K562 (cell line): ENCODE results near the gene AKAP6. TPM values are rescaled to one million over a fixed set of nuclear protein-coding genes. Genes with fewer than 3 reads are reported as not detected.

Experiments used
- ATAC-seq: fragments of 200-7000 bp; cut with Tn5 transposase; 3 replicates; pipeline ENCODE4 v1.9.1; 2020; ENCODE audit warnings: moderate library complexity
- BruUV-seq: library from RNA; stranded (reverse); fragments of 400-500 nt; replicated peaks from 2 replicates; lab custom pipeline; 2021; lab: Mats Ljungman, UMichigan
- CTCF ChIA-PET: fragments of 300-600 bp; formaldehyde crosslinking; extraction: SDS; loops from one replicate; lab custom pipeline; 2021; ENCODE audit warnings: low intra/inter-chr PET ratio; lab: Yijun Ruan, JAX
- POLR2A ChIA-PET: fragments of 300-600, 350-650 bp; sonication (Branson Sonifier 250); formaldehyde crosslinking; extraction: SDS; loops from one replicate; lab custom pipeline; 2021; ENCODE audit warnings: antibody characterized with exemption, inconsistent platforms; lab: Yijun Ruan, JAX
- DNase-seq, 4 experiments: peaks; one replicate each; pipeline versions ENCODE4 v3.0.0 to v3.0.0-alpha.2; 2011 to 2018; ENCODE audit warnings: low spot score in 3 of 4, mixed read lengths in 3 of 4; ENCODE audit errors: extremely low read depth in 1 of 4
- FAIRE-seq: peaks from 2 replicates; lab custom pipeline; 2011; peaks lifted over from hg19 to GRCh38; lab: Jason Lieb, UNC
- H2AFZ ChIP-seq: 2 replicates; pipeline ENCODE4 v1.6.0; 2011; ENCODE audit warnings: low read depth, low read length, control low read depth, inconsistent platforms
- H3K27ac ChIP-seq: fragments of 200-600 bp; 3 replicates; pipeline ENCODE4 v1.8.0; 2011; ENCODE audit warnings: low read depth, mild to moderate bottlenecking, control low read depth, inconsistent platforms, low read length, moderate library complexity, mixed read lengths; ENCODE audit errors: extremely low read depth
- H3K27me3 ChIP-seq, 2 experiments: fragments of 300-600 bp in 1 of 2; 2 replicates in 1 of 2; 3 replicates in 1 of 2; pipeline versions ENCODE4 v1.6.0 to v1.8.0; 2011; ENCODE audit warnings: inconsistent platforms in 2 of 2, low read length in 2 of 2, mild to moderate bottlenecking in 1 of 2, mixed read lengths in 1 of 2, moderate library complexity in 1 of 2; ENCODE audit not compliant: control insufficient read depth in 2 of 2, insufficient read depth in 2 of 2
- H3K36me3 ChIP-seq: fragments of 300-600 bp; 3 replicates; pipeline ENCODE4 v1.8.0; 2011; ENCODE audit warnings: mild to moderate bottlenecking, low read length, inconsistent platforms; ENCODE audit not compliant: control insufficient read depth, insufficient read depth
- H3K4me1 ChIP-seq, 2 experiments: fragments of 200-600 bp in 1 of 2; replicated peaks in 1 of 2; 2 replicates in 1 of 2; 3 replicates in 1 of 2; pipeline versions ENCODE4 v1.5.1 to v1.8.0; 2011; ENCODE audit warnings: inconsistent platforms in 2 of 2, low read length in 2 of 2, mild to moderate bottlenecking in 1 of 2, mixed read lengths in 1 of 2, moderate library complexity in 1 of 2; ENCODE audit not compliant: control insufficient read depth in 2 of 2, insufficient read depth in 2 of 2
- H3K4me2 ChIP-seq: 2 replicates; pipeline ENCODE4 v1.6.1; 2011; ENCODE audit warnings: low read length, control low read depth, inconsistent platforms, mixed read lengths; ENCODE audit not compliant: insufficient read depth
- H3K4me3 ChIP-seq: fragments of 200-600 bp; sonication (generic), shearing (Covaris generic); 2 replicates; pipeline ENCODE4 v1.5.1; 2016; ENCODE audit warnings: control low read depth, inconsistent platforms
- H3K79me2 ChIP-seq: fragments of 200-600 bp; 3 replicates; pipeline ENCODE4 v1.8.0; 2011; ENCODE audit warnings: low read length, inconsistent platforms; ENCODE audit not compliant: control insufficient read depth, insufficient read depth
- H3K9ac ChIP-seq, 2 experiments: 2 replicates each; pipeline versions ENCODE4 v1.6.0 to v1.6.1; 2011; ENCODE audit warnings: low read depth in 2 of 2, low read length in 2 of 2, control low read depth in 1 of 2, inconsistent platforms in 1 of 2, mild to moderate bottlenecking in 1 of 2, mixed read lengths in 1 of 2; ENCODE audit not compliant: insufficient read depth in 1 of 2
- H3K9me1 ChIP-seq: one replicate; pipeline ENCODE4 v1.6.0; 2011; ENCODE audit warnings: inconsistent platforms, mild to moderate bottlenecking, low read length, moderate library complexity; ENCODE audit not compliant: control insufficient read depth, insufficient read depth
- H3K9me3 ChIP-seq: replicated peaks from 2 replicates; pipeline ENCODE4 v1.5.1; 2011; ENCODE audit warnings: low read depth, low read length, inconsistent platforms; ENCODE audit not compliant: control insufficient read depth, insufficient read depth
- H4K20me1 ChIP-seq: replicated peaks from 2 replicates; pipeline ENCODE4 v1.6.1; 2011; ENCODE audit warnings: low read length, inconsistent platforms, mixed read lengths; ENCODE audit not compliant: control insufficient read depth, insufficient read depth
- BCLAF1 ChIP-seq, 2 experiments: fragments of 450-650 bp in 1 of 2; IDR thresholded peaks; 2 replicates each; pipeline ENCODE4 v1.6.1; 2011 to 2017; ENCODE audit warnings: low read depth in 2 of 2, antibody characterized with exemption in 1 of 2, borderline replicate concordance in 1 of 2, low read length in 1 of 2, mild to moderate bottlenecking in 1 of 2, mixed read lengths in 1 of 2; ENCODE audit not compliant: control insufficient read depth in 1 of 2
- BCOR ChIP-seq: fragments of 450-650 bp; IDR thresholded peaks from 2 replicates; pipeline ENCODE4 v1.6.1; 2016
- DMBX1 ChIP-seq: fragments of 250-450 bp; sonication (Bioruptor Pico); IDR thresholded peaks from 2 replicates; pipeline ENCODE4 v1.8.0; 2022; ENCODE audit warnings: inconsistent platforms, mild to moderate bottlenecking, moderate library complexity, borderline replicate concordance
- ELK1 ChIP-seq: sonication (generic); formaldehyde crosslinking; IDR thresholded peaks from 2 replicates; pipeline ENCODE4 v1.8.1; 2022; ENCODE audit warnings: missing genetic modification reagents
- EZH2 ChIP-seq: IDR thresholded peaks from 2 replicates; pipeline ENCODE4 v1.6.1; 2012; ENCODE audit warnings: low read depth, mild to moderate bottlenecking, inconsistent platforms, low read length, borderline replicate concordance
- GATA2 ChIP-seq: sonication (generic); formaldehyde crosslinking; IDR thresholded peaks from 2 replicates; pipeline ENCODE4 v1.4.0; 2020; ENCODE audit warnings: mild to moderate bottlenecking, missing genetic modification reagents
- HLTF ChIP-seq: fragments of 450-650 bp; IDR thresholded peaks from 2 replicates; pipeline ENCODE4 v1.6.1; 2016
- HOXB6 ChIP-seq: fragments of 250-450 bp; sonication (Bioruptor Pico); IDR thresholded peaks from 2 replicates; pipeline ENCODE4 v1.5.1; 2022; ENCODE audit warnings: mild to moderate bottlenecking, borderline replicate concordance
- STAT5B ChIP-seq: fragments of 250-450 bp; sonication (Bioruptor Pico); IDR thresholded peaks from 2 replicates; pipeline ENCODE4 v1.8.0; 2021; ENCODE audit warnings: mild to moderate bottlenecking, inconsistent platforms
- ZBTB43 ChIP-seq: sonication (generic); formaldehyde crosslinking; IDR thresholded peaks from 2 replicates; pipeline ENCODE4 v1.8.0; 2023; ENCODE audit warnings: mild to moderate bottlenecking, missing genetic modification reagents
- ZSCAN32 ChIP-seq: fragments of 450-650 bp; formaldehyde crosslinking; IDR thresholded peaks from 2 replicates; pipeline ENCODE4 v1.4.0; 2020; ENCODE audit warnings: mild to moderate bottlenecking, moderate library complexity
- WGBS: fragments of 100-300 bp; shearing (Covaris generic); methylation state at CpG from one replicate; pipeline ENCODE4 v1.1.6; 2016; ENCODE audit warnings: low coverage, mixed read lengths; ENCODE audit not compliant: insufficient coverage; ENCODE audit errors: missing lambda C conversion rate; 5-methylcytosine and 5-hydroxymethylcytosine counted together
- in situ Hi-C: fragments of 300-500 bp; cut with MboI; formaldehyde crosslinking; loops from 4 replicates; pipeline ENCODE4 v1.15.0; 2018; ENCODE audit warnings: inconsistent platforms, mixed read lengths
- intact Hi-C: fragments of 100-400 bp; cut with micrococcal nuclease; formaldehyde crosslinking; loops from 2 replicates; pipeline ENCODE4 v1.14.2; 2022
- polyA plus RNA-seq, 8 experiments: library from polyadenylated mRNA; depleted of rRNA in 4 of 8; stranded (reverse) in 5 of 8; unstranded in 3 of 8; fragments of >200 nt; fragmentation: Nextera tagmentation in 2 of 8; fragmentation: Illumina TruSeq in 1 of 8; extraction: Ambion mirVana in 2 of 8; extraction: Trizol in 1 of 8; gene quantifications; 2 replicates each; pipeline versions ENCODE4 v1.2.1 to v1.2.3, GENCODE V29; 2011 to 2014; ENCODE audit warnings: inconsistent platforms in 1 of 8, missing spikeins in 1 of 8
- total RNA-seq, 7 experiments: library from RNA; depleted of rRNA in 6 of 7; stranded (reverse); fragments of >200 nt in 6 of 7; fragmentation: Illumina TruSeq in 2 of 7; extraction: Trizol in 2 of 7; gene quantifications; 2 replicates each; pipeline versions ENCODE4 v1.2.1 to v1.2.3, GENCODE V29; 2011 to 2021; ENCODE audit warnings: low replicate concordance in 1 of 7

Gene AKAP6
- total and polyA plus RNA-seq, 9 of the 15 experiments (the other 6 are each of a cell fraction or from before 2014, with no cell fraction given) = 0.03 to 1.7 (median 0.48) TPM

GRCh38 chr14:32593290-32593942 lies 264.3 kb downstream of the AKAP6 start:
- no peak overlapping the region for H3K4me2 ChIP-seq
- H3K9me1 ChIP-seq = no peaks in the 10 kb centered on the region
- TF ChIP-seq DMBX1 = no peak
- no peak for TF ChIP-seq BCOR
- TF ChIP-seq STAT5B = no peak
- TF ChIP-seq ZSCAN32 (CRISPR knock-in tag) = no peak
- TF ChIP-seq GATA2 (CRISPR knock-in tag) = no peak
- no peak for TF ChIP-seq ZBTB43 (CRISPR knock-in tag)
- no peak for TF ChIP-seq BCLAF1 (IDR thresholded peaks at IDR 0.05; ENCODE audit: borderline replicate concordance in 1 of 2, control insufficient read depth in 1 of 2, low read depth in 2 of 2, low read length in 1 of 2)
- TF ChIP-seq EZH2 = no peak
- TF ChIP-seq HLTF = no peak
- TF ChIP-seq HOXB6 = no peak
- TF ChIP-seq ELK1 (CRISPR knock-in tag) = no peak
- H4K20me1 ChIP-seq = no peaks in the 10 kb centered on the region
- no peaks in the 10 kb centered on the region for H3K9me3 ChIP-seq
- H2AFZ ChIP-seq = no peak overlapping the region
- no TSS peak for BruUV-seq
- H3K79me2 ChIP-seq = no peaks in the 10 kb centered on the region
- ATAC-seq = no peak
- H3K27me3 ChIP-seq = no peaks in the 10 kb centered on the region
- intact Hi-C loops (no loop called here), in situ Hi-C loops (loop anchor here (25.0 kb wide), 1 partner anchor 1194 kb away; no protein-coding TSS in a partner anchor)
- ChIA-PET CTCF (no interaction called here), POLR2A (no interaction called here)
- no peak overlapping the region for H3K9ac ChIP-seq
- DNase-seq = no peak
- H3K27ac ChIP-seq = no peak overlapping the region
- no peak overlapping the region for H3K4me3 ChIP-seq
- H3K36me3 ChIP-seq = no peaks in the 10 kb centered on the region
- no peak for FAIRE-seq
- 0% methylated on average over 1 of the region's 1 CpG for WGBS
- H3K4me1 ChIP-seq = no peaks in the 10 kb centered on the region
